ENCODE measurements around the gene KRTAP17-1. TPM values are rescaled to one million over a fixed set of nuclear protein-coding genes. Genes with fewer than 3 reads are reported as not detected.

Gene KRTAP17-1
- total RNA-seq, result not detected

DNA sequence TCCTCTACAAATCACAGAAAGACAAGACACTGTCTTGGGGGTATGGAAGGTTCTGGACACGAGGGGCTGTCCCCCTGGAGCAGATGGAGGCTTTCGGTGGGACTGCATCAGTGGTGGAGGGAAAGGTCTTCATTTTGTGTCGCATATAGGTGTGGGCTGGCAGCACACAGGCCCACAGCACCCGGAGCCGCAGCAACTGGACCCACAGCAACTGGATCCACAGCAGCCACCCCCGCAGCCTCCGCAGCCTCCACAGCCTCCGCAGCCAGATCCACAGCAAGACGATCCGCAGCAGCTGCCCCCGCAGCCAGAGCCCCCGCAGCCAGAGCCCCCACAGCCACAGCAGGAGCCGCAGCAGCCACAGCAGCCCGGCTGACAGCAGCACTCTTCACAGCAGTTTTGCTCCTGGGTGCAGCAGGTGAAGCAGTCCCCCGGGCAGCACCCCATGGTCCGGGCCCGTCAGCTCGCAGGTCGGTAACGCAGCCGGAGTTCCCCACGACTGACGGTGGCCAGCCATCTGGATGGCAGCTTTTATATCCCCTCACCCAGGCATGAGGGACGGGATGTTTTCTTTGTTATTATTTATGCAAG, at the start of gene KRTAP17-1:
TSS of gene KRTAP17-1 (minus strand) at position 507 of the 591 bp plus-strand sequence. CDS start at position 447, 60 bp downstream.

GRCh38 chr17:41350381-41350878, 34.9 kb upstream of the KRTAP17-1 start, which contains the start of gene KRT33A:
Gene KRT33A, minus strand, starts transcription at chr17:41350828. Its CDS starts 61 bp downstream, at chr17:41350767.

GRCh38 chr17:41308918-41309359, 6.6 kb downstream of the KRTAP17-1 start, which contains the start of gene KRTAP16-1:
Gene KRTAP16-1, minus strand, starts transcription at chr17:41309309. Its CDS starts 56 bp downstream, at chr17:41309253.

GRCh38 chr17:41301916-41302901, 13.3 kb downstream of the KRTAP17-1 start, which contains the start of gene KRTAP29-1:
Gene KRTAP29-1, minus strand, starts transcription at chr17:41302851. Its CDS starts 0 bp downstream, at chr17:41302851.

DNA sequence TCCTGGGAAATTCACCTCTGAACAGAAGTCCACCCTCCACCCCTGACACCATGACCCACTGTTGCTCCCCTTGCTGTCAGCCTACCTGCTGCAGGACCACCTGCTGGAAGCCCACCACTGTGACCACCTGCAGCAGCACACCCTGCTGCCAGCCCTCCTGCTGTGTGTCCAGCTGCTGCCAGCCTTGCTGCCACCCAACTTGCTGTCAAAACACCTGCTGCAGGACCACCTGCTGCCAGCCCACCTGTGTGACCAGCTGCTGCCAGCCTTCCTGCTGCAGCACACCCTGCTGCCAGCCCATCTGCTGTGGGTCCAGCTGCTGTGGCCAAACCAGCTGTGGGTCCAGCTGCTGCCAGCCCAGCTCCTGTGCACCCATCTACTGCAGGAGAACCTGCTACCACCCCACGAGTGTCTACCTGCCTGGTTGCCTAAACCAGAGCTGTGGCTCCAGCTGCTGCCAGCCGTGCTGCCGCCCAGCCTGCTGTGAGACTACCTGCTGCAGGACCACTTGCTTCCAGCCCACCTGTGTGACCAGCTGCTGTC, 39.8 kb downstream of the KRTAP17-1 start, which contains the start of gene KRTAP9-7:
TSS of gene KRTAP9-7 (plus strand) at position 51 of the 543 bp plus-strand sequence. CDS start at position 51, 0 bp downstream.

DNA sequence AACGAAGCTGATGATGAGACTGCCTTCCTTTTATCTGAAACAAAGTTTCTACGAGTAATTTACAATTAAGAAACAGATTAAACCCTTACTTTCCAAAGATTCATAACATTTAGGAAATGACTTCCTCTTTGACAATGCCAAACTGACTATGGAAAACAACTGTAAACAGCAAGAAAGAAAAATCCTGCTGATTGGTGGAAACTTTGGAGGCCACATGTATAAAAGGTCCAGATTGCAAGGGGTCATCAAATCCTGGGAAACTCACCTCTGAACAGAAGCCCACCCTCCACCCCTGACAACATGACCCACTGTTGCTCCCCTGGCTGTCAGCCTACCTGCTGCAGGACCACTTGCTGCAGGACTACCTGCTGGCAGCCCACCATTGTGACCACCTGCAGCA, 50.4 kb downstream of the KRTAP17-1 start, which contains the start of gene KRTAP9-6:
TSS of gene KRTAP9-6 (plus strand) at position 301 of the 400 bp plus-strand sequence. CDS start at position 301, 0 bp downstream.

Small RNA genes within 50 kb of the gene (small RNA-seq; reads per million reads assigned to genes)
- gene KRTAP9-10P (ENCODE audit: low replicate concordance), result not detected

Other genes starting within 250 kb of the KRTAP17-1 start
- not detected for gene KRTAP2-4, start 249.8 kb downstream of the KRTAP17-1 start, total RNA-seq
- not detected for gene KRTAP4-7, start 231.6 kb downstream of the KRTAP17-1 start, total RNA-seq
- not detected for gene KRTAP4-8, start 217.6 kb downstream of the KRTAP17-1 start, total RNA-seq
- gene KRTAP4-16, start 213.5 kb downstream of the KRTAP17-1 start, total RNA-seq, result not detected
- not detected for gene KRTAP4-9, start 210.3 kb downstream of the KRTAP17-1 start, total RNA-seq
- not detected for gene KRTAP4-11, start 197.3 kb downstream of the KRTAP17-1 start, total RNA-seq
- not detected for gene KRTAP4-12, start 191.5 kb downstream of the KRTAP17-1 start, total RNA-seq
- not detected for gene KRTAP4-6, start 175.2 kb downstream of the KRTAP17-1 start, total RNA-seq
- gene KRTAP4-5, start 165.9 kb downstream of the KRTAP17-1 start, total RNA-seq, result not detected
- gene KRTAP4-4, start 155.0 kb downstream of the KRTAP17-1 start, total RNA-seq, result not detected
- gene KRTAP4-3, start 147.5 kb downstream of the KRTAP17-1 start, total RNA-seq, result not detected
- not detected for gene KRTAP4-2, start 137.5 kb downstream of the KRTAP17-1 start, total RNA-seq
- not detected for gene KRTAP4-1, start 130.8 kb downstream of the KRTAP17-1 start, total RNA-seq
- not detected for gene KRTAP9-1, start 125.8 kb downstream of the KRTAP17-1 start, total RNA-seq
- gene KRTAP9-2, start 89.1 kb downstream of the KRTAP17-1 start, total RNA-seq, result not detected
- not detected for gene KRTAP9-3, start 83.3 kb downstream of the KRTAP17-1 start, total RNA-seq
- not detected for gene KRTAP9-8, start 77.7 kb downstream of the KRTAP17-1 start, total RNA-seq
- not detected for gene KRTAP9-4, start 66.0 kb downstream of the KRTAP17-1 start, total RNA-seq
- not detected for gene KRTAP9-9, start 60.3 kb downstream of the KRTAP17-1 start, total RNA-seq
- gene KRTAP9-6, start 50.3 kb downstream of the KRTAP17-1 start, total RNA-seq, result not detected
- not detected for gene KRTAP9-7, start 40.0 kb downstream of the KRTAP17-1 start, total RNA-seq
- gene KRTAP29-1, start 12.9 kb downstream of the KRTAP17-1 start, total RNA-seq, result not detected
- gene KRTAP16-1, start 6.4 kb downstream of the KRTAP17-1 start, total RNA-seq, result not detected
- 0.12 TPM for gene KRT33A, start 35.1 kb upstream of the KRTAP17-1 start, total RNA-seq
- not detected for gene KRT33B, start 54.1 kb upstream of the KRTAP17-1 start, total RNA-seq
- gene KRT34, start 66.6 kb upstream of the KRTAP17-1 start, total RNA-seq, result not detected
- 0.47 TPM for gene KRT31, start 81.9 kb upstream of the KRTAP17-1 start, total RNA-seq
- not detected for gene KRT37, start 108.9 kb upstream of the KRTAP17-1 start, total RNA-seq
- not detected for gene KRT38, start 125.3 kb upstream of the KRTAP17-1 start, total RNA-seq
- not detected for gene KRT32, start 151.7 kb upstream of the KRTAP17-1 start, total RNA-seq
- gene KRT35, start 165.4 kb upstream of the KRTAP17-1 start, total RNA-seq, result 0.41 TPM
- gene KRT36, start 174.2 kb upstream of the KRTAP17-1 start, total RNA-seq, result not detected
- 7.4 TPM for gene KRT13, start 189.9 kb upstream of the KRTAP17-1 start, total RNA-seq
- gene KRT15, start 203.2 kb upstream of the KRTAP17-1 start, total RNA-seq, result 1.1 TPM
- gene KRT19, start 212.6 kb upstream of the KRTAP17-1 start, total RNA-seq, result 308 TPM